HAP-1 (cell line): ENCODE data around the gene SCIN.
A peak's percentile ranks its signal among the peaks of the same experiment; 100 is the strongest.
"Not testable (repeated sequence)": the region's sequence is repeated elsewhere in the genome, so short reads cannot be mapped to it uniquely, and the experiment has no call there.

Experiments used
- DNase-seq, 2 experiments: peaks; one replicate each; pipeline ENCODE4 v3.0.0-alpha.2; 2016 to 2020; ENCODE audit warnings: low spot score in 2 of 2
- H3K27me3 ChIP-seq: fragments of 250-450 bp; sonication (Bioruptor Pico); 2 replicates; pipeline ENCODE4 v1.5.1; 2020; ENCODE audit warnings: low read depth, mild to moderate bottlenecking, moderate library complexity
- H3K36me3 ChIP-seq: fragments of 250-450 bp; sonication (Bioruptor Pico); replicated peaks from 2 replicates; pipeline ENCODE4 v1.5.1; 2020; ENCODE audit warnings: mild to moderate bottlenecking
- H3K4me1 ChIP-seq: fragments of 250-450 bp; sonication (Bioruptor Pico); 2 replicates; pipeline ENCODE4 v1.5.1; 2020; ENCODE audit warnings: mild to moderate bottlenecking
- H3K4me3 ChIP-seq: fragments of 250-450 bp; sonication (Bioruptor Pico); 2 replicates; pipeline ENCODE4 v1.5.1; 2020; ENCODE audit warnings: mild to moderate bottlenecking, moderate library complexity
- H3K9me3 ChIP-seq: fragments of 250-450 bp; sonication (Bioruptor Pico); 2 replicates; pipeline ENCODE4 v1.5.1; 2020; ENCODE audit warnings: mild to moderate bottlenecking, moderate library complexity
- in situ Hi-C: fragments of 300-500 bp; cut with MboI; formaldehyde crosslinking; loops from 3 replicates; pipeline ENCODE4 v1.14.3; 2020; ENCODE audit warnings: low sequenced_read_pairs, inconsistent platforms, mixed read lengths

The SCIN gene

GRCh38 chr7:12637819-12638592 lies 67.5 kb downstream of the SCIN start:
- H3K9me3 ChIP-seq = no peaks in the 10 kb centered on the region
- in situ Hi-C loops = loop anchor here (10.0 kb wide), 1 partner anchor 627 kb away; no protein-coding TSS in a partner anchor
- H3K27me3 ChIP-seq = peaks cover 6% of the 10 kb centered on the region
- H3K4me3 ChIP-seq = no peak overlapping the region
- DNase-seq = no peak
- H3K36me3 ChIP-seq = no peaks in the 10 kb centered on the region
- H3K4me1 ChIP-seq = no peaks in the 10 kb centered on the region

- no peaks in the 10 kb centered on the region for H3K4me1 ChIP-seq
- no peaks in the 10 kb centered on the region for H3K9me3 ChIP-seq
- DNase-seq = peak in 1 of 2 experiments; percentile 68
- H3K4me3 ChIP-seq = no peak overlapping the region
- no peaks in the 10 kb centered on the region for H3K36me3 ChIP-seq
- H3K27me3 ChIP-seq = peaks cover 6% of the 10 kb centered on the region
- in situ Hi-C loops = loop anchor here (10.0 kb wide), 1 partner anchor 626 kb away; no protein-coding TSS in a partner anchor
These were observed 68.4 kb downstream of the SCIN start for GRCh38 chr7:12638851-12639456.

GRCh38 chr7:12640299-12641096 lies 70.0 kb downstream of the SCIN start:
- Histone ChIP-seq H3K4me1 (no peaks in the 10 kb centered on the region), H3K36me3 (no peaks in the 10 kb centered on the region), H3K9me3 (no peaks in the 10 kb centered on the region), H3K27me3 (peaks cover 6% of the 10 kb centered on the region), H3K4me3 (no peak overlapping the region)
- in situ Hi-C loops = no loop called here
- DNase-seq = no peak

GRCh38 chr7:12641196-12641595 lies 70.7 kb downstream of the SCIN start:
- no peaks in the 10 kb centered on the region for H3K9me3 ChIP-seq
- H3K27me3 ChIP-seq = peaks cover 6% of the 10 kb centered on the region
- no peaks in the 10 kb centered on the region for H3K36me3 ChIP-seq
- no peak overlapping the region for H3K4me3 ChIP-seq
- in situ Hi-C loops = no loop called here
- no peak for DNase-seq
- H3K4me1 ChIP-seq = no peaks in the 10 kb centered on the region; the same call in 1 of the 2 replicates

GRCh38 chr7:12642508-12642907 lies 72.0 kb downstream of the SCIN start:
- Histone ChIP-seq H3K4me3 (no peak overlapping the region), H3K9me3 (no peaks in the 10 kb centered on the region), H3K36me3 (no peaks in the 10 kb centered on the region), H3K4me1 (peaks cover 13% of the 10 kb centered on the region), H3K27me3 (peaks cover 6% of the 10 kb centered on the region)
- DNase-seq = no peak
- in situ Hi-C loops = no loop called here

- DNase-seq = no peak
- no peaks in the 10 kb centered on the region for H3K9me3 ChIP-seq
- in situ Hi-C loops = no loop called here
- H3K27me3 ChIP-seq = peaks cover 3% of the 10 kb centered on the region; the same call in 1 of the 2 replicates
- H3K36me3 ChIP-seq = no peaks in the 10 kb centered on the region
- H3K4me3 ChIP-seq = no peak overlapping the region
- H3K4me1 ChIP-seq = peaks cover 18% of the 10 kb centered on the region
These were observed 72.6 kb downstream of the SCIN start for GRCh38 chr7:12643001-12643643.

GRCh38 chr7:12643644-12644043 lies 73.1 kb downstream of the SCIN start:
- no peaks in the 10 kb centered on the region for H3K36me3 ChIP-seq
- in situ Hi-C loops = no loop called here
- peaks cover 18% of the 10 kb centered on the region for H3K4me1 ChIP-seq
- no peaks in the 10 kb centered on the region for H3K27me3 ChIP-seq
- DNase-seq = no peak
- no peak overlapping the region for H3K4me3 ChIP-seq
- no peaks in the 10 kb centered on the region for H3K9me3 ChIP-seq

- in situ Hi-C loops, H3K36me3 ChIP-seq, H3K9me3 ChIP-seq, DNase-seq, H3K4me3 ChIP-seq, H3K27me3 ChIP-seq: not testable (repeated sequence)
- H3K4me1 ChIP-seq = peaks cover 18% of the 10 kb centered on the region
These were observed 74.7 kb downstream of the SCIN start for GRCh38 chr7:12645212-12645611.

- H3K4me1 ChIP-seq = peaks cover 18% of the 10 kb centered on the region
- no peaks in the 10 kb centered on the region for H3K9me3 ChIP-seq
- no peaks in the 10 kb centered on the region for H3K27me3 ChIP-seq
- in situ Hi-C loops = no loop called here
- no peaks in the 10 kb centered on the region for H3K36me3 ChIP-seq
- H3K4me3 ChIP-seq = no peak overlapping the region
- DNase-seq = peak in 1 of 2 experiments; percentile 16
These were observed 75.6 kb downstream of the SCIN start for GRCh38 chr7:12646139-12646538.

- no peaks in the 10 kb centered on the region for H3K27me3 ChIP-seq
- in situ Hi-C loops = no loop called here
- no peaks in the 10 kb centered on the region for H3K9me3 ChIP-seq
- no peaks in the 10 kb centered on the region for H3K36me3 ChIP-seq
- peak; percentile 26 to 43 for DNase-seq
- peaks cover 18% of the 10 kb centered on the region for H3K4me1 ChIP-seq
- no peak overlapping the region for H3K4me3 ChIP-seq
These were observed 77.1 kb downstream of the SCIN start for GRCh38 chr7:12647364-12648219.

GRCh38 chr7:12648704-12649261 lies 78.3 kb downstream of the SCIN start:
- Histone ChIP-seq H3K9me3 (no peaks in the 10 kb centered on the region), H3K4me1 (peaks cover 18% of the 10 kb centered on the region), H3K36me3 (no peaks in the 10 kb centered on the region), H3K27me3 (no peaks in the 10 kb centered on the region), H3K4me3 (no peak overlapping the region)
- DNase-seq = no peak
- in situ Hi-C loops = no loop called here

GRCh38 chr7:12649348-12649747 lies 78.8 kb downstream of the SCIN start:
- Histone ChIP-seq H3K9me3 (no peaks in the 10 kb centered on the region), H3K27me3 (no peaks in the 10 kb centered on the region), H3K36me3 (no peaks in the 10 kb centered on the region), H3K4me3 (no peak overlapping the region), H3K4me1 (peaks cover 18% of the 10 kb centered on the region)
- no peak for DNase-seq
- in situ Hi-C loops = no loop called here
